Measurements from ENCODE around the gene NDUFV1.
"Not testable (repeated sequence)": the region's sequence is repeated elsewhere in the genome, so short reads cannot be mapped to it uniquely, and the experiment has no call there.

The NDUFV1 gene

GRCh38 chr11:67586568-67587250 is 20.0 kb upstream of the NDUFV1 start:
- no peak for DNase-seq

GRCh38 chr11:67588136-67588503 is 18.6 kb upstream of the NDUFV1 start:
- no peak for DNase-seq

- DNase-seq: not testable (repeated sequence)
Measured at GRCh38 chr11:67588899-67589415, 17.8 kb upstream of the NDUFV1 start.

GRCh38 chr11:67592880-67593564 is 13.7 kb upstream of the NDUFV1 start:
- peak; percentile 76 for DNase-seq

- DNase-seq: no peak
Measured at GRCh38 chr11:67593565-67593905, 13.2 kb upstream of the NDUFV1 start.

- DNase-seq: no peak
Measured at GRCh38 chr11:67594480-67594879, 12.3 kb upstream of the NDUFV1 start.

GRCh38 chr11:67596753-67597300 is 9.9 kb upstream of the NDUFV1 start:
- DNase-seq: no peak

GRCh38 chr11:67597458-67597857 is 9.3 kb upstream of the NDUFV1 start:
- not testable (repeated sequence) for DNase-seq

- not testable (repeated sequence) for DNase-seq
Measured at GRCh38 chr11:67597963-67598362, 8.8 kb upstream of the NDUFV1 start.

GRCh38 chr11:67599149-67599548 is 7.6 kb upstream of the NDUFV1 start:
- no peak for DNase-seq

GRCh38 chr11:67600324-67601029 is 6.3 kb upstream of the NDUFV1 start:
- no peak for DNase-seq

- DNase-seq: no peak
Measured at GRCh38 chr11:67601098-67601497, 5.6 kb upstream of the NDUFV1 start.

- DNase-seq: not testable (repeated sequence)
Measured at GRCh38 chr11:67604119-67604518, 2.6 kb upstream of the NDUFV1 start.

GRCh38 chr11:67604815-67605214 is 1.9 kb upstream of the NDUFV1 start:
- no peak for DNase-seq

GRCh38 chr11:67605231-67606011 is 1.3 kb upstream of the NDUFV1 start:
- DNase-seq: no peak

- no peak for DNase-seq
Measured at GRCh38 chr11:67606093-67606491, 644 bp upstream of the NDUFV1 start.

GRCh38 chr11:67607507-67607906 is 771 bp downstream of the NDUFV1 start:
- no peak for DNase-seq

- DNase-seq: no peak
Measured at GRCh38 chr11:67608486-67608885, 1.8 kb downstream of the NDUFV1 start.

- no peak for DNase-seq
Measured at GRCh38 chr11:67609316-67609715, 2.6 kb downstream of the NDUFV1 start.

- DNase-seq: no peak
Measured at GRCh38 chr11:67610302-67610868, 3.6 kb downstream of the NDUFV1 start.

- DNase-seq: no peak
Measured at GRCh38 chr11:67611165-67611564, 4.4 kb downstream of the NDUFV1 start.
